IMR-90 (cell line): Measurements from ENCODE around the gene TBATA. TPM values are rescaled to one million over a fixed set of nuclear protein-coding genes. Genes with fewer than 3 reads are reported as not detected.

Experiments
- ATAC-seq: fragments of 200-7000 bp; cut with Tn5 transposase; 2 replicates; pipeline ENCODE4 v1.9.1; 2020; ENCODE audit warnings: low read depth, mild to moderate bottlenecking, moderate library complexity
- BruUV-seq: library from RNA; stranded (reverse); fragments of 400-500 nt; replicated peaks from 2 replicates; lab custom pipeline; 2021; lab: Mats Ljungman, UMichigan
- CTCF ChIA-PET: fragments of 300-600 bp; formaldehyde crosslinking; extraction: SDS; loops from one replicate; lab custom pipeline; 2021; ENCODE audit warnings: antibody characterized with exemption; lab: Yijun Ruan, JAX
- POLR2A ChIA-PET: fragments of 300-600 bp; sonication (Branson Sonifier 250); formaldehyde crosslinking; loops from one replicate; lab custom pipeline; 2022; ENCODE audit warnings: antibody characterized with exemption; ENCODE audit not compliant: unreplicated experiment; lab: Charles Lee
- DNase-seq: peaks from one replicate; pipeline ENCODE4 v3.0.0; 2013
- H2AFZ ChIP-seq: replicated peaks from 2 replicates; pipeline ENCODE3; 2013; ENCODE audit warnings: low read length, mild to moderate bottlenecking; ENCODE audit not compliant: poor library complexity
- H2AK5ac ChIP-seq: 2 replicates; pipeline ENCODE4 v1.6.1; 2013; ENCODE audit warnings: low read depth, low read length, inconsistent platforms
- H2AK9ac ChIP-seq: replicated peaks from 2 replicates; pipeline ENCODE3; 2013; ENCODE audit warnings: mild to moderate bottlenecking, low read depth, low read length, moderate library complexity; ENCODE audit not compliant: poor library complexity
- H2BK120ac ChIP-seq: 2 replicates; pipeline ENCODE4 v1.6.1; 2013; ENCODE audit warnings: low read depth, low read length, inconsistent platforms
- H2BK15ac ChIP-seq: 3 replicates; pipeline ENCODE4 v1.6.1; 2013; ENCODE audit warnings: low read depth, low read length, inconsistent platforms
- H2BK20ac ChIP-seq: 2 replicates; pipeline ENCODE4 v1.6.1; 2013; ENCODE audit warnings: low read depth, mild to moderate bottlenecking, inconsistent platforms, low read length, moderate library complexity
- H2BK5ac ChIP-seq: 2 replicates; pipeline ENCODE4 v1.6.1; 2013; ENCODE audit warnings: mild to moderate bottlenecking, low read depth, low read length, inconsistent platforms; ENCODE audit not compliant: poor library complexity, severe bottlenecking
- H3K14ac ChIP-seq: replicated peaks from 2 replicates; pipeline ENCODE4 v1.6.1; 2013; ENCODE audit warnings: low read depth, low read length, inconsistent platforms
- H3K18ac ChIP-seq: 2 replicates; pipeline ENCODE4 v1.6.1; 2013; ENCODE audit warnings: low read depth, low read length, control low read depth
- H3K23ac ChIP-seq: 2 replicates; pipeline ENCODE4 v1.6.1; 2013; ENCODE audit warnings: low read depth, low read length, inconsistent platforms
- H3K27ac ChIP-seq: 2 replicates; pipeline ENCODE4 v1.5.1; 2013; ENCODE audit warnings: mild to moderate bottlenecking, control low read depth, low read length; ENCODE audit not compliant: insufficient read depth
- H3K27me3 ChIP-seq: 2 replicates; pipeline ENCODE4 v1.6.1; 2013; ENCODE audit warnings: low read length; ENCODE audit not compliant: control insufficient read depth, insufficient read depth
- H3K36me3 ChIP-seq: 2 replicates; pipeline ENCODE4 v1.6.1; 2013; ENCODE audit warnings: low read length, mixed read lengths; ENCODE audit not compliant: control insufficient read depth, insufficient read depth
- H3K4ac ChIP-seq: 2 replicates; pipeline ENCODE4 v1.6.1; 2013; ENCODE audit warnings: low read depth, low read length, inconsistent platforms
- H3K4me1 ChIP-seq: 2 replicates; pipeline ENCODE4 v1.6.1; 2013; ENCODE audit warnings: low read length, mixed read lengths; ENCODE audit not compliant: control insufficient read depth, insufficient read depth
- H3K4me2 ChIP-seq: 2 replicates; pipeline ENCODE4 v1.6.1; 2013; ENCODE audit warnings: low read depth, mild to moderate bottlenecking, control low read depth, low read length, moderate library complexity
- H3K4me3 ChIP-seq: 2 replicates; pipeline ENCODE4 v1.5.1; 2013; ENCODE audit warnings: low read depth, mild to moderate bottlenecking, control low read depth, low read length, moderate library complexity; ENCODE audit not compliant: insufficient read depth
- H3K56ac ChIP-seq: 2 replicates; pipeline ENCODE4 v1.6.1; 2013; ENCODE audit warnings: low read length, inconsistent platforms; ENCODE audit not compliant: insufficient read depth; ENCODE audit errors: extremely low read depth
- H3K79me1 ChIP-seq, 2 experiments: 2 replicates each; pipeline ENCODE4 v1.6.1; 2013; ENCODE audit warnings: low read length in 2 of 2, inconsistent platforms in 1 of 2, low read depth in 1 of 2
- H3K9ac ChIP-seq: 2 replicates; pipeline ENCODE4 v1.6.1; 2013; ENCODE audit warnings: low read depth, low read length, control low read depth
- H3K9me1 ChIP-seq: 2 replicates; pipeline ENCODE4 v1.6.1; 2013; ENCODE audit warnings: low read length, inconsistent platforms; ENCODE audit not compliant: insufficient read depth
- H3K9me3 ChIP-seq: 2 replicates; pipeline ENCODE4 v1.6.1; 2013; ENCODE audit warnings: low read length; ENCODE audit not compliant: control insufficient read depth, insufficient read depth
- H4K20me1 ChIP-seq: 2 replicates; pipeline ENCODE4 v1.6.1; 2013; ENCODE audit warnings: low read length, inconsistent platforms; ENCODE audit not compliant: insufficient read depth
- H4K5ac ChIP-seq: 2 replicates; pipeline ENCODE4 v1.6.1; 2013; ENCODE audit warnings: mild to moderate bottlenecking, low read depth, low read length, control low read depth
- H4K8ac ChIP-seq, 2 experiments: 2 replicates each; pipeline ENCODE4 v1.6.1; 2013; ENCODE audit warnings: low read depth in 2 of 2, low read length in 2 of 2, control low read depth in 1 of 2, inconsistent platforms in 1 of 2
- H4K91ac ChIP-seq: 2 replicates; pipeline ENCODE4 v1.6.1; 2013; ENCODE audit warnings: low read depth, low read length, inconsistent platforms; ENCODE audit not compliant: insufficient read depth
- BHLHE40 ChIP-seq: fragments of 150-350 bp; IDR thresholded peaks from 2 replicates; pipeline ENCODE4 v1.6.1; 2016; ENCODE audit warnings: mild to moderate bottlenecking, low read depth, low read length
- CHD1 ChIP-seq: IDR thresholded peaks from 2 replicates; pipeline ENCODE4 v1.6.1; 2012; ENCODE audit warnings: low read depth, low read length, improper control_type of control experiment
- MAFK ChIP-seq: IDR thresholded peaks from 2 replicates; pipeline ENCODE4 v1.6.1; 2012; ENCODE audit warnings: low read depth, low read length, improper control_type of control experiment
- MAZ ChIP-seq: IDR thresholded peaks from 2 replicates; pipeline ENCODE4 v1.6.1; 2012; ENCODE audit warnings: low read depth, mild to moderate bottlenecking, low read length, improper control_type of control experiment, moderate library complexity, borderline replicate concordance
- NFE2L2 ChIP-seq: fragments of 150-350 bp; IDR thresholded peaks from 2 replicates; pipeline ENCODE4 v1.6.1; 2016; ENCODE audit warnings: low read depth, mild to moderate bottlenecking, low read length
- RAD21 ChIP-seq: IDR thresholded peaks from 2 replicates; pipeline ENCODE4 v1.6.1; 2012; ENCODE audit warnings: low read length, improper control_type of control experiment
- RCOR1 ChIP-seq: IDR thresholded peaks from 2 replicates; pipeline ENCODE4 v1.6.1; 2012; ENCODE audit warnings: mild to moderate bottlenecking, low read length, improper control_type of control experiment; ENCODE audit not compliant: insufficient replicate concordance
- SMC3 ChIP-seq: fragments of 150-350 bp; IDR thresholded peaks from 2 replicates; pipeline ENCODE4 v1.6.1; 2016; ENCODE audit warnings: low read depth, mild to moderate bottlenecking, antibody characterized with exemption, low read length, moderate library complexity
- USF2 ChIP-seq: fragments of 150-350 bp; IDR thresholded peaks from 2 replicates; pipeline ENCODE4 v1.6.1; 2017; ENCODE audit warnings: mild to moderate bottlenecking, antibody characterized with exemption, low read length, low read depth
- WGBS, 2 experiments: methylation state at CpG; one replicate each; pipeline versions ENCODE4 v1.1.5 to v1.1.7; 2013; ENCODE audit warnings: missing lambda C conversion rate in 2 of 2; ENCODE audit not compliant: insufficient read length in 1 of 2; ENCODE audit errors: extremely low coverage in 2 of 2; 5-methylcytosine and 5-hydroxymethylcytosine counted together
- dilution Hi-C: fragments of 300-500 bp; cut with HindIII; formaldehyde crosslinking; loops from one replicate; pipeline ENCODE4 v1.14.3; 2018; ENCODE audit warnings: low sequenced_read_pairs; ENCODE audit not compliant: unreplicated experiment
- in situ Hi-C: fragments of 300-500 bp; cut with MboI; formaldehyde crosslinking; loops from 3 replicates; pipeline ENCODE4 v1.14.3; 2019; ENCODE audit warnings: low sequenced_read_pairs, inconsistent platforms, mixed read lengths
- intact Hi-C: fragments of 100-400 bp; cut with micrococcal nuclease; formaldehyde crosslinking; loops from 2 replicates; pipeline ENCODE4 v1.10.0; 2022
- polyA plus RNA-seq, 3 experiments: library from polyadenylated mRNA; depleted of rRNA; stranded (reverse); fragments of >200 nt; gene quantifications; 2 replicates each; pipeline ENCODE4 v1.2.3, GENCODE V29; 2012; ENCODE audit warnings: low replicate concordance in 1 of 3
- total RNA-seq: library from RNA; depleted of rRNA; stranded (reverse); fragments of >200 nt; gene quantifications from 2 replicates; pipeline ENCODE4 v1.2.3, GENCODE V29; 2012
- TF ChIP-seq, protein P1 (sequence below): conservative IDR thresholded peaks from 2 replicates; pipeline ENCODE4 v1.5.1; 2012; ENCODE audit warnings: mild to moderate bottlenecking, low read depth, low read length, improper control_type of control experiment

TBATA gene
- total and polyA plus RNA-seq, 2 of the 4 experiments (the other 2 are of a cell fraction), result not detected

GRCh38 chr10:70797840-70798239 is 12.7 kb upstream of the TBATA start:
- no peak overlapping the region for H3K4ac ChIP-seq
- H3K27me3 ChIP-seq, result peaks cover 47% of the 10 kb centered on the region
- H2BK5ac ChIP-seq, result no peak overlapping the region
- WGBS, 2 experiments, result no CpG with 5 or more reads among the region's 7 CpGs
- H2BK20ac ChIP-seq, result no peak overlapping the region
- no peaks in the 10 kb centered on the region for H3K79me1 ChIP-seq
- H3K36me3 ChIP-seq, result no peaks in the 10 kb centered on the region
- no peak overlapping the region for H3K23ac ChIP-seq
- intact Hi-C loops, result no loop called here
- H4K5ac ChIP-seq, result no peak overlapping the region
- ChIA-PET CTCF (no interaction called here), POLR2A (no interaction called here)
- H2AK9ac ChIP-seq, result no peak overlapping the region
- H4K20me1 ChIP-seq, result no peaks in the 10 kb centered on the region
- TF ChIP-seq RAD21 (no peak), BHLHE40 (no peak), SMC3 (no peak), MAFK (no peak), NFE2L2 (no peak), RCOR1 (no peak), USF2 (no peak), CHD1 (no peak), MAZ (no peak)
- TF ChIP-seq, protein P1, sequence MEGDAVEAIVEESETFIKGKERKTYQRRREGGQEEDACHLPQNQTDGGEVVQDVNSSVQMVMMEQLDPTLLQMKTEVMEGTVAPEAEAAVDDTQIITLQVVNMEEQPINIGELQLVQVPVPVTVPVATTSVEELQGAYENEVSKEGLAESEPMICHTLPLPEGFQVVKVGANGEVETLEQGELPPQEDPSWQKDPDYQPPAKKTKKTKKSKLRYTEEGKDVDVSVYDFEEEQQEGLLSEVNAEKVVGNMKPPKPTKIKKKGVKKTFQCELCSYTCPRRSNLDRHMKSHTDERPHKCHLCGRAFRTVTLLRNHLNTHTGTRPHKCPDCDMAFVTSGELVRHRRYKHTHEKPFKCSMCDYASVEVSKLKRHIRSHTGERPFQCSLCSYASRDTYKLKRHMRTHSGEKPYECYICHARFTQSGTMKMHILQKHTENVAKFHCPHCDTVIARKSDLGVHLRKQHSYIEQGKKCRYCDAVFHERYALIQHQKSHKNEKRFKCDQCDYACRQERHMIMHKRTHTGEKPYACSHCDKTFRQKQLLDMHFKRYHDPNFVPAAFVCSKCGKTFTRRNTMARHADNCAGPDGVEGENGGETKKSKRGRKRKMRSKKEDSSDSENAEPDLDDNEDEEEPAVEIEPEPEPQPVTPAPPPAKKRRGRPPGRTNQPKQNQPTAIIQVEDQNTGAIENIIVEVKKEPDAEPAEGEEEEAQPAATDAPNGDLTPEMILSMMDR, result no peak
- H3K18ac ChIP-seq, result no peak overlapping the region
- H3K4me3 ChIP-seq, result no peak overlapping the region
- in situ Hi-C loops, result no loop called here
- H3K4me1 ChIP-seq, result no peaks in the 10 kb centered on the region
- no peak overlapping the region for H4K8ac ChIP-seq
- no peak overlapping the region for H3K14ac ChIP-seq
- no peak overlapping the region for H3K56ac ChIP-seq
- H2BK15ac ChIP-seq, result no peak overlapping the region
- 0 out of 2 replicates have a peak, but pooled peaks cover 6% of the 10 kb centered on the region for H3K9me3 ChIP-seq
- no peak for DNase-seq
- H3K4me2 ChIP-seq, result no peak overlapping the region
- no peaks in the 10 kb centered on the region for H3K9me1 ChIP-seq
- dilution Hi-C loops, result no loop called here
- no peak overlapping the region for H2AFZ ChIP-seq
- H2AK5ac ChIP-seq, result no peak overlapping the region
- ATAC-seq, result no peak
- no peak overlapping the region for H2BK120ac ChIP-seq
- H4K91ac ChIP-seq, result no peak overlapping the region
- no TSS peak for BruUV-seq
- no peak overlapping the region for H3K27ac ChIP-seq
- H3K9ac ChIP-seq, result no peak overlapping the region
